ENCODE results near the gene HBA2. TPM values are rescaled to one million over a fixed set of nuclear protein-coding genes. Genes with fewer than 3 reads are reported as not detected.
"Not testable (repeated sequence)": the region's sequence is repeated elsewhere in the genome, so short reads cannot be mapped to it uniquely, and the experiment has no call there.

The HBA2 gene
- total and polyA plus RNA-seq, 2 of the 4 experiments (the other 2 are of a cell fraction): not detected

- H3K27ac ChIP-seq (ENCODE audit: insufficient read depth, low read length); H3K4ac ChIP-seq (ENCODE audit: low read depth, low read length); H3K18ac ChIP-seq (ENCODE audit: low read depth, low read length); H2BK20ac ChIP-seq (ENCODE audit: low read depth, low read length); DNase-seq; H3K4me2 ChIP-seq (ENCODE audit: low read depth, low read length); in situ Hi-C loops (cut with MboI; ENCODE audit: low sequenced_read_pairs); H4K91ac ChIP-seq (ENCODE audit: insufficient read depth, low read depth, low read length); H2BK120ac ChIP-seq (ENCODE audit: low read depth, low read length); H3K9me3 ChIP-seq (ENCODE audit: control insufficient read depth, insufficient read depth, low read length); H2AK5ac ChIP-seq (ENCODE audit: low read depth, low read length); H3K36me3 ChIP-seq (ENCODE audit: control insufficient read depth, insufficient read depth, low read length); intact Hi-C loops (cut with micrococcal nuclease); H3K9me1 ChIP-seq (ENCODE audit: insufficient read depth, low read length); H2AK9ac ChIP-seq (replicated peaks; ENCODE audit: low read depth, low read length, poor library complexity); CTCF ChIA-PET; H2BK5ac ChIP-seq (ENCODE audit: low read depth, low read length, poor library complexity, severe bottlenecking); dilution Hi-C loops (cut with HindIII; ENCODE audit: low sequenced_read_pairs, unreplicated experiment); BruUV-seq (replicated peaks); H4K8ac ChIP-seq (ENCODE audit: low read depth in 2 of 2, low read length in 2 of 2); H3K79me1 ChIP-seq (ENCODE audit: low read depth in 1 of 2, low read length in 2 of 2); H4K5ac ChIP-seq (ENCODE audit: low read depth, low read length); H2BK15ac ChIP-seq (ENCODE audit: low read depth, low read length); H3K9ac ChIP-seq (ENCODE audit: low read depth, low read length); H3K4me3 ChIP-seq (ENCODE audit: insufficient read depth, low read depth, low read length); H3K23ac ChIP-seq (ENCODE audit: low read depth, low read length); H3K14ac ChIP-seq (replicated peaks; ENCODE audit: low read depth, low read length); H2AFZ ChIP-seq (replicated peaks; ENCODE audit: low read length, poor library complexity); H4K20me1 ChIP-seq (ENCODE audit: insufficient read depth, low read length); H3K4me1 ChIP-seq (ENCODE audit: control insufficient read depth, insufficient read depth, low read length): not testable (repeated sequence)
- peak; percentile 30 for ATAC-seq (ENCODE audit: low read depth)
- WGBS, 2 experiments (ENCODE audit: extremely low coverage in 2 of 2, insufficient read length in 1 of 2): no CpG with 5 or more reads among the region's 13 CpGs
- H3K27me3 ChIP-seq (ENCODE audit: control insufficient read depth, insufficient read depth, low read length): peaks cover 41% of the 10 kb centered on the region
- POLR2A ChIA-PET (ENCODE audit: unreplicated experiment): interaction anchor here (0.6 kb wide), 1 partner anchor 8 kb away, joined by 12 read pairs; no protein-coding TSS in a partner anchor
- H3K56ac ChIP-seq (ENCODE audit: extremely low read depth, insufficient read depth, low read length): peak overlapping the region; percentile 92; the same call in 1 of the 2 replicates
Measured at GRCh38 chr16:173928-174769, 1.5 kb downstream of the HBA2 start.
